Stimulated activated CD8-positive, alpha-beta memory T cell treated with anti-CD3 and anti-CD28 coated beads, Interleukin-15, amount 100 ng/mL, for 24 hours (primary cell): ENCODE measurements around the gene EPS8.

Experiments
- DNase-seq: peaks from one replicate; pipeline ENCODE4 v3.0.0-alpha.2; 2020; ENCODE audit warnings: low read depth

The EPS8 gene

DNA sequence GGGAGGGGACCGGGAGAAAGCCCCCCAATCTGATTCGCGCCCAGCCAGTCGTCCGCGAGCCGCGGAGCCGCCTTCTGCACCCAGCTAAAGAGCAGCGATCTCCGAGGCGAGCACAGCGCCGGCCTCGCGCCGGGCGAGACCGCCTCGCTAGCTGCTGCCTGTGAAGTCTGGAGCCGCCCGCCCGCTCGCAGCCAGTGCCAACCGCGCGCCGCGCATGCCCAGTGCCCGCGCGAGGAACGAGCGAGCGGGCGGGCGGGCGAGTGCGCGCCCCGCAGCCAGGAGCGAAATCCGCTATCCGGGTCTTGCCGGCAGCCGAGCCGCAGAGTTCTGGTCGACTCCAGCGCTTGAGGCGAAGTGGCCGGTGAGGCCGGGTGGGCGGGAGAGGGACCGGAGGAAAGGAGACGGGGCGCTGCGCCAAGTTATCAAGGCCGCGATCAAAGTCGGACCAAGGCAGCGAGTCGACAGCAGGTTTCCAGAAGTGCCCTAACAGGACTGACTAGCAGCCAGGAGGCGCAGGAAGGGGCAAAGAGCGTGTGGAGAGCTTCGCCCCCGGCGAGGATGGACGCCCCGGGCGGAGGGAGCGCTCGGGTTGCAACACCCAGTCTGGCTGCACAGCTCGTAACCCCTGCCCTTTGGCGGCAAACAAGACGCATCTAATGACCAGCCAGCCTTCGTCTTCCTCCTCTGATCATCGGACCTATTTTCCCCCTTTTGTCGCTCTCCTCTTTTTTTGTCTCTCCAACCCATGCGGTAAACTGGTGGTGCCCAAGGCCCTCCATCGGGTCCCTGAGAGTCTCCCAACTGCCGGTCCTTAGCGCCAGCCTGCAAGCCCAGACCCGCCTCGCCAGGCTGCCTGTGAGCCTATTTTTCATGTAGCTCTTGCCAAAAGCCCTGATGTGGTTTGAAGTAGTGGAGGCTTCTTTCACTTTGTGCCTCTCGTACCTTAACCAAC lies at the start of gene EPS8:
Gene EPS8, minus strand, starts transcription at position 169 of the 952 bp plus-strand sequence. CDS start 106,437 bp downstream, outside the sequence.
- DNase-seq = peak; percentile 72

DNA sequence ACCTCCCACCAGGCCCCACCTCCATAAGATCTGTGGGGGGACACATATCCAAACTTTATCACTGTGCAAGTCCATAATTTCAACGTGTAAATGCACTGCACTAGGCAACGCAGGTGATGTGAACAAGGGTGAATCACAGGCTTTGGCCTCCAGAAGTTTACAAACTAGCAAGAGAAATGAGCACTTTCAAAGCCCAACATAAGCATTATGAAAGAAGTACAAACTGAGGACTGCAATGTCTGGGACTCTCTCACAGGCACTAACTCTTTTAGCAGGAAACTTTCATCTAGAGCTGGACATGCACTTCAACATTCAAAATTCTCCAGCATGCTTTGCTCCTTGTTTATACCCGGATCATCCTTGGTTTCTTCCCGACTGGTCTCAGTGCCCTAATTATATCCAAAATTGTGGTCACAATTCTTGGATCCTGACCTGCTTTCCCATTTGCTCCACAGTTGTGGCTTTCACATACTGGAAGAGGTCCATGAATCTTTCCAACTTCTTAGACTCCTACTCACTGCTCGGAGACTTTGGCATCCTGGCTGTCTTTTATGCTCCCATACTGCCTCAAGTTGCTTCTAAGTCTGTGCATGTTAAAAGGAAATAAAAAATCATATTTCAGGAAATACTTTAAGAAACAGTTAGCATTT lies 48.1 kb upstream of the EPS8 start:
- DNase-seq = no peak

DNA sequence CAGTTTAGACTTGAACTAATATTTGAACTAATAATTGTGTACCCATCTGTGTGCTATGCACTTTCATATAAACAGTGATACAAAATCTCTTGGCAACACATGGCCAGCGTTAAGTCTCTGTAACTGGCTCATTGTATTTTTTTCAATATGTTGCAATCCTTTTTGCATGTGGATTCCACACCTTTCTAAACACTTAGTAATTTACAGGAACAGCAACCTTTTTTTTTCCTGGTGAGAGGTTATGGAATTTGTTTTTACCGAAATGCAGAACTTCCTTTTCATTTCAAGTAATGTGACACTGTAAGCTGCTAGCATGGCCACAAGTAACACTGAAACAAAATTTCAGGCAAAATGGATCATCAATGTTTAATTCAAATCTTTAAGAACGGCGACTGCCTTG lies 45.4 kb upstream of the EPS8 start:
- no peak for DNase-seq

DNA sequence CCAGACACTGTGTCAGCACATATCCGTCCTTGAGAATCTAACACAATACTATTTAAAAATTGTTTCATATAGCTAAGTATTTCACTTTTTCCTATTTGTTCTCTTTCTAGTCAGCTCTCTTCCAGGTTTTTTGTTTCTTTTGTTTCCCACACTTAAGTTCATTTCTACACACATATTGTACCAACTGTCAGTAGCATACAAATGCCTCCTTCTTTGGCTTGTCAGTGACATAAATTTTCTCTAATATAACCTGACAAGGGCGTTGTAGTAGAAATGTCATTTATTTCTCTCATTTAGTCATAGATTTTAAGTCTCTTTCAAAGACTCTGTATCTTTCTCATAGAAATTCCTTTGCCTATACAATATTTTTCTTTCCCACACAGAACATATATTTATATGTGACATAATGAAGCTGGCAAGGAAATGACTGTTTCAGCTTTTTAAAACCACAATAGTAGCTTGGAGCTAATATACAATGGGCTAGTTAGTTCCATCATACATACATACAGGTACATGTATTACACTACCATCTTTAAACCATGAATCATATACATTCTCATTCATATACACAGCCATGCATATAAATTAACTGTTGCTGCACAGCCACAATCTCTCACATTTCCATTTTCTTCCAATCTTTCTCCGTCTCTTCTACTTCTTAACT lies 42.3 kb upstream of the EPS8 start:
- DNase-seq = no peak

DNA sequence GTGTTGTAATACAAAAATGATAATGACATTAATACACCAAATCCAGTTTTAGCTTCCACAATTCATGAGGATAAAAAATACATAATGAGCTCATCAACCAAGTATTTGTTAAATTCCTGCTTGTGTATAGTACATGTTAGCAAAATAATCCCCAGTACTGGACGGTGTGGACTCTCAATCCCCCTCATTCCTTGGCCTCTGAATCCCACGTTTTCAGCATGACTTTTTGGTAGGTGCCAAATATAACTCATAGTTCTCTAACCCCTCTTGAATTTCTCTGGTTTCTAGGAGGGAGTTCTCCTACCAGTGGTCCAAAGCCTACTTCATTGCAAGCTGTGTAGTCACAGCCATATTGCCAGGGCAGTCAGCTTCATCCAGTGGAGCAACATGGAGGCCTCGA lies 41.4 kb upstream of the EPS8 start:
- DNase-seq = no peak

DNA sequence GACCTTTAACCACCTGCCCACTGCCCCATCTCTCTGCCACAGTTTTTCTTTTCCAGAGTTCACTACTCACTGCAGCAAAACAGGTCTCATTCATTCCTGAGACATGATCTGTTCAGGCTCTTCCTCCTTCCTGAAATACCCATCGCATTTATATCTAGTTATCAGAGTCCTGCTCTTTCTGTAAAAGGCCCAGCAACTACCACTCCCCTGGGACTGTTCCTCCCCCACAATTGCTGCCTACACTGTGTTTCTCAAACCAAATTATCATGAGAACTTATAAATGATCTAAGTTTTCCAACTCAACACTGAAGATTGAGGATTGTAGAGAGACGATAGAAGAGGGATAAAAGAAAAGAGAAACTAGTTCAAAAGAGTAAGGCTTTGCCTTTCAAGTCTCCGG lies 40.8 kb upstream of the EPS8 start:
- no peak for DNase-seq

DNA sequence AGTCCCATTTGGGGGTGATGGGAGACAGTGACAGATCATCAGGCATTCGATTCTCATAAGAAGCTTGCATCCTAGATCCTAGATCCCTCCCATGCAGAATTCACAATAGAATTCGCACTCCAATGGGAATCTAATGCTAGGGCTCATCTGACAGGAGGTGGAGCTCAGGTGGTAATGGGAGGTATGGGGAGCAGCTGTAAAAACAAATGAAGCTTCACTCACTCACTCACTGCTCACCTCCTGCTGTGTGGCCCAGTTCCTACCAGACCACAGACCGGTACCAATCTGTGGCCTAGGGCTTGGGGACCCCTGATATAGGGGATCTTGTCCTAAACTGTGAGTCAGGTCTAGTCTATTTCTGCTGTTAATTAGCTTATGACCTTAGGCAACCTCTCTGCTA lies 40.1 kb upstream of the EPS8 start:
- no peak for DNase-seq

DNA sequence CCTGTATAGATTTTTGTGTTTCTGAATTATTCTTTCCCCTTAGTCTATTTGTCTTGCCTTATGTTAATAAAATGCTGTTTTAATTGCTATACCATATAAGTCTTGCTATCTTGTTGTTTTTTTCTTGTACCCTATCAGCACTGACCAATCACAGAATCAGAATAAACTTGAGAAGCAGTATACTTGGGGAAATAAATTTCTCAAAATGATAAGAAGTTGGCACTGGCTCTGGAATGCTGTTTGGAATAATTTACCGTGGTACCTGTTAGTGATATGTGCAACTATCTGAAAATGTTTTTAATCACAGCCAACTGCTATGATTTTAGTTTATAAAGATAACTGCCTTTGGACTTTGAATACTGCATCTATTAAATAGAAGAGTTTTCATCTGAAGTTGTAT lies 37.9 kb upstream of the EPS8 start:
- no peak for DNase-seq

DNA sequence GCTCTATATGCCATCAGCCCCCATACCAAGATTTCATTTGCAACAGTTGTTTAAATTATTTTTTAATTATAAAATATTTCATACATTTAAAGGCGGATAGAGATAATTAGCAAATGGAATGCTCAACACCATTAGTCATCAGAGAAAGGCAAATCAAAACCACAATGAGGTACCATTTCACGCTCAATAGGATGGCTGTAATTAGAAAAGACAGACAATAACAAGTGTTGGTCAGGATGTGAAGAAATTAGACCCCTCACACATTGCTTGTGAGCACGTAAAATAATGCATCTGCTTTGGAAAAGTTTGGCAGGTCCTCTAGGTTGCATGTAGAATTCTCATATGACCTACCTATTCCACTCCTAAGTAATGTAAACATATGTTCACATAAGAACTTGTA lies 35.3 kb upstream of the EPS8 start:
- DNase-seq = no peak

DNA sequence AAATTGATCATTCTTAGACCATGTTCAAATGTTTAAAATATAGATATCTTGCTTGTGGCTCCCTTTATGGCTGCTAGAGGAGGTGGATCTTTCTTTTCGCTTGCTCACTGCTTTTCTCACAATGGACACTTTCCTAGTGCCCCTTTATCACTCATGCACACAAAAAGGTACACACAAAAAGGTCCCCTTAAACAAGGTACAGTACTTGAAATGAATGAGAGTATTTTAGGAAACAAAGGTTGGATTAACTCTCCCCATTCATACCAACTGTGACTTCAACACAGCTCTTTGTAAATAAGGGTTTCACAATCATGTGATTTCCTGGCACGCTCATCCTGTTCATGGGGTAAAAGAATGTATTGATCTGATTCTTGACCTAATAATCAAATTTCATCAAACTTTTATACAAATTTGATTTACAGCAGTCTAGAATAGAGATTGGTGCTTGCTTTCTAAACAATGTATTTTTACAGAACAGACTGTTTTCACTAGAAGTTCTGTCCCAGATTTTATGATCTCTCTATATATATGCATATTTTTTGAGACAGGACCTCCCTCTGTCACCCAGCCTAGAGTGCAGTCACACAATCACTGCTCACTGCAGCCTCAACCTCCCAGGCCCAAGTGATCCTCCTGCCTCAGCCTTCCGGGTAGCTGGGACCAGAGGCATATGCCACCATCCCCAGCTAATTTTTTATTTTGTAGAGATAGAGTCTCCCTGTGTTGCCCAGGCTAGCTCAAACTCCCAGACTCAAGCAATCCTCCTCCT lies 34.4 kb upstream of the EPS8 start:
- no peak for DNase-seq

DNA sequence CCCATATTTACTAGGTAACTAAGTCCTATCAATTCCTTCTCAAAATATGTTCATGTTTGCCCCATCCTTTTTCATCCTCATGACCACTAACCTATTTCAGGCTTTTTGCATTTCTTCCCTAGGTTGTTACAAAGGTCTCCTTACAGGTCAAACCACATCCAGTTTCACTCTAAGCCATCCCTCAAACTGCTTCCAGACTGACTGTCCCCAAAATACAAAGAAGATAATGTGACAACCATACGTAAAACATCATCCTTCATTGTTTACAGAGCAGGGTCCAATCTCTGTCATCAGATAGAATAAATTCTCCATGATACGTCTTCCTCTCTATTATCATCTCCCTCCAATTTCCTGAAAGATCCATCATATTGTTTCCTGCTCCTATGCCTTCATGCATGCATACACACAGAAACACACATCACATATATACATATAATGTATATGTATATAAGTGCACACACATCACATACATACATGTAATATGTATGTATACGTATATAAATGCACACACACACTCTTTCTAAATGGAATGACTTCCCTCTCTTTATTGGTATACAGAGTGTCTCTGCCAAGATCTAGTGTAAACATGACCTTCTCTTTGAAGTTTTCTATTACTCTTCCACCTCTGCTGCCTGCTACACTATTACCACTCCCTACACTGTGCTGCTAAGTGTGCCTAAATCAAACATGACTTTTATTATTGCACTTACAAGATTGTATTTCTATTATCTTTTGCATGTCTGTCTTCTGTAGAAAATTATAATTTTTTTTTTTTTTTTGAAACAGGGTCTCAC lies 30.7 kb upstream of the EPS8 start:
- no peak for DNase-seq

DNA sequence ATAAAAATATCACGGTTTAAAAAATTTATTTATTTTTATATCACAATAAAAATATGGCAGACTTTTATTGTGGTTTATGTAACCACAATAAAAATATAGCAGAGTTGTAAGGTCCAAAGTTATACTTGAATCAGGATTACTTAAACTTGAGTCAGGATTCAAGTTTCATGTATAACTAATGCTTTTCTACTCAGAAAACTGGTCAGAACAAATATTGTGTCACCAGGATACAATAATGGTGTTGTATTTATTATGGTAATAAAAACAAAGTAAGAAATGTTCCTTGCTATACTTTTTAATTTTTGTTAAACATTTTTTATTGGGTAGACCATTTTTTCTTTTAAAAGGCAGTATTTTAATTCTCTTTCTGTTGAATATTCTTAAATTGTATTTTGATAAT lies 29.2 kb upstream of the EPS8 start:
- DNase-seq = no peak

DNA sequence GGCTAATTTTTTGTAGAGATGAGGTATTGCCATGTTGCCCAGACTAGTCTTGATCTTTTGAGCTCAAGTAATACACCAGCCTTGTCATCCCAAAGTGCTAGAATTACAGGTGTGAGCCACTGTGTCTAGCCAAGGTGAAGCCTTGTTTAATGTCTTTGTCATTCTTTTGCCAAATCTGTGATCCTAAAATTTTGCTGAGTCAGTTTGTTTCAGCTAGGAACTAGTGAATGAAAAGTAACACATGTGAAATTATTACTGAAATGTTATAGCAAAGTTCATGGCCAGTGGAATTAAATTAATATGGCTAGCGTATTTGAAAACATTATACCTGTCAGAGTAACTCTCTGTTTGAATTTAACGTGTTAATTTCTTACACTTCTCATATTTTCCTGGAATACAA lies 26.5 kb upstream of the EPS8 start:
- no peak for DNase-seq

DNA sequence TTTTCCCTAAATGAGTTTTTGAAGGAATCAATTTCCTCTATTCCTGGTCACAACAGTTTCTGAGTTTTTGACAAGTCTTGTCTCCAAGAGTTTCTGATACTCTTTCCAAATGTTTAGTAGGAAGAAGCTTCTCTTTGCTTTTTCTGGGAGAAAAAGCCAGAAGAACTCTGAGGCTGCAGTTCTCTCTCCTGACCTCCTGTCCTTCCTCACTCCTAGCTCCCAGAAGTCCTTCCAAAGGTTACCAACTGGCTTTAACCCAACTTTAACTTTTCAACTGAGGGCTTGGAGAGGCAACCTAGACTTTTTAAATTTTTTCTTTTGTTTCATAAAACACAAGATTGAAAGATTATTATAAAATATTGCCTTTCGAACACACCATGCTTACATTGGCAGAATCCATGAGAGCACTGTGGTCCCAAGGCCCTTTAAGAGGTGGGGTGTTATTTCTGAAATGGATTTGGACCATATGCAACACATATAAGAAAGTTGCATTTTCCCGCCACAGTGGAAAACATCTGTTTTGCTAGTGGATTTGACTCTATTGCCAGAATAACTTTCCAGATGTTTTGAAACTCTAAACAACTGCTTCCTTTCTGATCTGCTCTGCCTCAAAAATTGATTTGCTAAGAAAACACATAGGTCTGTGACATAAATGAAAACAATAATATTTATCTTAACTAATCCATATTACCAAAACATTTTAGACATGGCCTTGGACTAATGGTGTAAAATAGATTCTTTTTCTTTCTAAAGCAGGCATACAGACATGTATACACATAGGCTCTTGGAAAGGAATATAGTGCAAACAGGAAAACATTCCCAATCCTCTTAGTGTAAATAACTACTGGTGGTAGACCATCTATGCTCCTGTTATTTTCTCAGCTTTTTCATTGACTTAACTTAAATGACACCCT lies 22.3 kb upstream of the EPS8 start:
- DNase-seq = no peak

DNA sequence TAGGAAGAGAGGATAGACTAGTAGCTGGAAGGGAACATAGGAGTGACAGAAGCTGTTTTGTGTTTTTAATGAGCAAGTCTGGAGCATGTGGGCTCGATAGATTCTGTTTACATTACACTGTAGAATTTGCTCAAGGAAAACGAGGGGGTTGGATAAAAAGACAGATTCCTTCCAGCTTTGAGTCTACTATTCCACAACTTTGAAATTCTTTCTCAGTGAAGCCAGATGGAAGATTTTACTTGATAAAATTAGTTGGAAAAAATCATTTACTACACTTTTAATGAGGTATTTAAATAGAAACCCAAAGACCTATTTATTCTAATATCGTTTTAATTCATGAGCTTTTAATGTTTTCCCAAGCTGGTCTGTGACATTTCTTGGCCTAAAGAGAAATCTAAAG lies 19.5 kb upstream of the EPS8 start:
- DNase-seq = no peak

DNA sequence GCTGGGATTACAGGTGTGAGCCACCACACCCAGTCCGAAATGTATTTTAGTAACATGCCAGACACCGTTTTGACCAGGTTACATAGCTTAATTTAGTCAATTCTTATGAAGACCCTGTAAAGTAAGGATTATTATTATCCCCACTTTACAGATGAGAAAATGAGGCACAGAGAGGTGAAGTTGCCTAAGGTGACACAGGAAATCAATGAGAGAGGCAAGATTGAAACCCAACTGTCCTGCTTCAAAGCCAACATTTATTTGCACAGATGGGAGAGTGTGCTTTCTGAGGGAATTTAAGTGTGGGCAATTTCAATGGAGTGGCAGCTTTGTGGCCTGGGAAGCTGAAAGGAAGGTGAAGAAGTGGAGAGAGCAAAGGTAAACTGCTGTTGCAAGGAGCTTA lies 19.1 kb upstream of the EPS8 start:
- no peak for DNase-seq

DNA sequence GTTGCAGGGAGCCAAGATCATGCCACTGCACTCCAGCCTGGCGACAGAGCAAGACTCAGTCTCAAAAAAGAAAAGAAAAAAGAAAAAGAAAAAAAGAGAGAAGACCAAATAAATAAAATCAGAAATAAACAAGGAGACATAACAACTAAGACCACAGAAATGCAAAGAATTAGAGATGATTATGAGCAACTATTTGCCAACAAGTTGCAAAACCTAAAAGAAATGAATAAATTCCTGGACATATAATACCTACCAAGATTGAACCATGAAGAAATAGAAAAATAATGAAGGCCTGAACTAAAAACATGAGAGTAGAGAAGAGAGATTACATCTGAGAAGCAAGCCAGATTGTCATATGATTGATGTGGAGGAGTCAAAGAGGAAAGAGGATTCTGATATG lies 17.6 kb upstream of the EPS8 start:
- DNase-seq = no peak

DNA sequence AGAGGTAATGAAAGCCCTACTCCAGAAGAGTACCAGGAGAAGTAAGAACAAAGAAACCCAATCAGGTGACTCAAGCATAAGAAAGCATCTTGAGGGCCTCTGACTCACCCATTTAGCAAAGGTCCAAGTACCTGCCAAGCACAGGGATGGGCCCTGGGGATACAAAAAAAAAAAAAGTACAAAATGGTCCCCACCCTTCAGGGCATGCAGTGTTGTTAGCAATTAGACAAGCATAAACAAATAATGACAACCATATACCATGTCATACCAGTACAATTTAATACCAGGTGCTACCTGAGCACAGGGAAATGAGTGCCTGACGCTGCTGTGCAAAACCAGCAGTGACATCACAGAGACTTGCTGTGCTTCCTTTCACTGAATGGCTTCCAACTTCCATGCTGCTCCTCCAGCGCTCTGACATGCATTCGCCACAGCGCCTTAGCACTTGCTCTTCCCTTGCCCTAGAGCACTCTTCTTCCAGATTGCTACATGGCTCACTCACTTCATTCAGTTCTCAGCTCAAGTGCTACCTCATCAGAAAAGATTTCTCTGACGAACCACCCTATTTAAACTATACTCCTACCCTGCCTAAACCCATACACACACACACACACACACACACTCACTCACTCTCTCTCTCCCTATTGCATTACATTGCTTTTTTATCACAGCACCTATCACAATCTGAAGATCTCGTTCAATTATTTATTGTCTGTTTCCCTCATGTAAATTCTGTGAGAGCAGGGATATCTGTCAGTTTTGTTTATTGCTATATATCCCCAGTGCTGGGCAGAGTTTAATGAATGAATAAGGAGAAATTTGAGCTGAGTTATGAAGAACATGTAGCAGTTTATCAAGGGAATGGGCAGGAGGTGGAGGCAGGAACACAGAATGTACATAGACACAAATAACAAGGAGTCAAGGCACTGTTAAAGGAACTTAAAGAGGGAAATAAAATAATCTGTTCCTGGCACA lies 12.9 kb upstream of the EPS8 start:
- no peak for DNase-seq

DNA sequence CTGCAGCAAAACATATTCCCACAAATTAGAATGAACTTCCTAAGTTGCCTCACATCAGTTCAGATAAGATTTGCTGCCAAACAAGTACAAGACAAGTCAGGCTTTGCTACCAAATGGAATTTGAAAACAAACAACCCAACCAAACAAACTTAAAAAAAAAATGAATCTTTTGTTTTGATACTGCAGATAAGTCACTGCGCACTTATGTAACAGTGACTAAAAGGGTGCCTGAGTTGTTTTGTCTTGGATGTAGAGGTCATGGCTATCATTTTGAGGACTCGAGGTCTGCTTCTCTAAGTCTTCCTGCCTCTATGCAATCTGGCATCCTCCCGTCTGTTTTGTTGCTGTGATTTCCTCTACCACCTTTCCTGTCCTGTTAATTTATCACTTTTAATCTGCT lies 11.1 kb upstream of the EPS8 start:
- DNase-seq = no peak
